Astrocyte of the cerebellum (primary cell): ENCODE data around the gene SORCS2.

Experiments
- DNase-seq: peaks from one replicate; pipeline ENCODE4 v3.0.0-alpha.2; 2011; ENCODE audit warnings: low read depth
- H3K4me3 ChIP-seq: 2 replicates; pipeline ENCODE4 v1.5.1; 2011; ENCODE audit warnings: mild to moderate bottlenecking, low read depth, low read length, moderate library complexity
- CTCF ChIP-seq: IDR thresholded peaks from 2 replicates; pipeline ENCODE4 v1.5.1; 2012; ENCODE audit warnings: low read length, low read depth, moderate library complexity, mild to moderate bottlenecking; ENCODE audit errors: missing control alignments
- in situ Hi-C: cut with HindIII; loops from 2 replicates; pipeline ENCODE4 v1.10.0; 2017; ENCODE audit warnings: low sequenced_read_pairs

Gene SORCS2

GRCh38 chr4:7752649-7753048, 560.3 kb downstream of the SORCS2 start:
- no peak for TF ChIP-seq CTCF
- no peak overlapping the region for H3K4me3 ChIP-seq
- in situ Hi-C loops: loop anchor here (5.0 to 10.0 kb wide), 2 partner anchors 50 to 58 kb away; no protein-coding TSS in a partner anchor
- DNase-seq: no peak

- H3K4me3 ChIP-seq: no peak overlapping the region
- in situ Hi-C loops: loop anchor here (5.0 to 10.0 kb wide), 2 partner anchors 49 to 58 kb away; no protein-coding TSS in a partner anchor
- no peak for DNase-seq
- no peak for TF ChIP-seq CTCF
Observed at GRCh38 chr4:7753271-7753670, 560.9 kb downstream of the SORCS2 start.

GRCh38 chr4:7753931-7754465, 561.7 kb downstream of the SORCS2 start:
- TF ChIP-seq CTCF: no peak
- no peak overlapping the region for H3K4me3 ChIP-seq
- DNase-seq: no peak
- in situ Hi-C loops: loop anchor here (5.0 to 10.0 kb wide), 2 partner anchors 48 to 59 kb away; no protein-coding TSS in a partner anchor

GRCh38 chr4:7754565-7755262, 562.4 kb downstream of the SORCS2 start:
- no peak for DNase-seq
- in situ Hi-C loops: loop anchor here (5.0 to 10.0 kb wide), 2 partner anchors 48 to 60 kb away; no protein-coding TSS in a partner anchor
- H3K4me3 ChIP-seq: no peak overlapping the region
- TF ChIP-seq CTCF: no peak

GRCh38 chr4:7755561-7755960, 563.2 kb downstream of the SORCS2 start:
- DNase-seq: no peak
- TF ChIP-seq CTCF: no peak
- H3K4me3 ChIP-seq: no peak overlapping the region
- in situ Hi-C loops: loop anchor here (10.0 kb wide), 1 partner anchor 61 kb away; no protein-coding TSS in a partner anchor

- in situ Hi-C loops: loop anchor here (10.0 kb wide), 1 partner anchor 61 kb away; no protein-coding TSS in a partner anchor
- TF ChIP-seq CTCF: no peak
- H3K4me3 ChIP-seq: no peak overlapping the region
- DNase-seq: no peak
Observed at GRCh38 chr4:7756071-7756470, 563.7 kb downstream of the SORCS2 start.
